ENCODE results near the gene MPV17L2. TPM values are rescaled to one million over a fixed set of nuclear protein-coding genes. Genes with fewer than 3 reads are reported as not detected.
A peak's percentile ranks its signal among the peaks of the same experiment; 100 is the strongest.

MPV17L2 gene
- total and polyA plus RNA-seq, 2 donors from 2014 or later, result 11.5 to 31.1 TPM

- Histone ChIP-seq H3K36me3 (ENCODE audit: control insufficient read depth in 2 of 3, insufficient read depth in 3 of 3, low read length in 3 of 3) (no peaks in the 10 kb centered on the region), H3K27ac (ENCODE audit: low read depth in 2 of 2, low read length in 2 of 2) (no peak overlapping the region), H3K27me3 (ENCODE audit: control insufficient read depth, insufficient read depth, low read length) (no peaks in the 10 kb centered on the region), H3K4me1 (ENCODE audit: control insufficient read depth in 2 of 3, insufficient read depth in 2 of 3, low read depth in 1 of 3, low read length in 3 of 3) (no peaks in the 10 kb centered on the region), H3K9me3 (ENCODE audit: control insufficient read depth in 2 of 3, insufficient read depth in 1 of 3, low read length in 3 of 3) (no peaks in the 10 kb centered on the region), H3K9ac (ENCODE audit: low read length in 3 of 3) (no peak overlapping the region), H3K4me3 (ENCODE audit: low read length in 3 of 3) (no peak overlapping the region)
- no peak for FAIRE-seq
- intact Hi-C loops (cut with DNase I), result no loop called here
- DNase-seq, result no peak
- TF ChIP-seq, protein P1, sequence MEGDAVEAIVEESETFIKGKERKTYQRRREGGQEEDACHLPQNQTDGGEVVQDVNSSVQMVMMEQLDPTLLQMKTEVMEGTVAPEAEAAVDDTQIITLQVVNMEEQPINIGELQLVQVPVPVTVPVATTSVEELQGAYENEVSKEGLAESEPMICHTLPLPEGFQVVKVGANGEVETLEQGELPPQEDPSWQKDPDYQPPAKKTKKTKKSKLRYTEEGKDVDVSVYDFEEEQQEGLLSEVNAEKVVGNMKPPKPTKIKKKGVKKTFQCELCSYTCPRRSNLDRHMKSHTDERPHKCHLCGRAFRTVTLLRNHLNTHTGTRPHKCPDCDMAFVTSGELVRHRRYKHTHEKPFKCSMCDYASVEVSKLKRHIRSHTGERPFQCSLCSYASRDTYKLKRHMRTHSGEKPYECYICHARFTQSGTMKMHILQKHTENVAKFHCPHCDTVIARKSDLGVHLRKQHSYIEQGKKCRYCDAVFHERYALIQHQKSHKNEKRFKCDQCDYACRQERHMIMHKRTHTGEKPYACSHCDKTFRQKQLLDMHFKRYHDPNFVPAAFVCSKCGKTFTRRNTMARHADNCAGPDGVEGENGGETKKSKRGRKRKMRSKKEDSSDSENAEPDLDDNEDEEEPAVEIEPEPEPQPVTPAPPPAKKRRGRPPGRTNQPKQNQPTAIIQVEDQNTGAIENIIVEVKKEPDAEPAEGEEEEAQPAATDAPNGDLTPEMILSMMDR (IDR thresholded peaks at IDR 0.05; ENCODE audit: borderline replicate concordance, extremely low read depth, insufficient read depth), result no peak
These were observed 7.5 kb upstream of the MPV17L2 start for GRCh38 chr19:18185538-18185937.

GRCh38 chr19:18190278-18190677 is 2.7 kb upstream of the MPV17L2 start:
- Histone ChIP-seq H3K9ac (ENCODE audit: low read length in 3 of 3) (no peak overlapping the region), H3K9me3 (ENCODE audit: control insufficient read depth in 2 of 3, insufficient read depth in 1 of 3, low read length in 3 of 3) (no peaks in the 10 kb centered on the region), H3K4me1 (ENCODE audit: control insufficient read depth in 2 of 3, insufficient read depth in 2 of 3, low read depth in 1 of 3, low read length in 3 of 3) (peaks cover 0 to 11% (median 9%) of the 10 kb centered on the region in 3 donors), H3K27ac (ENCODE audit: low read depth in 2 of 2, low read length in 2 of 2) (no peak overlapping the region), H3K27me3 (ENCODE audit: control insufficient read depth, insufficient read depth, low read length) (no peaks in the 10 kb centered on the region), H3K36me3 (ENCODE audit: control insufficient read depth in 2 of 3, insufficient read depth in 3 of 3, low read length in 3 of 3) (no peaks in the 10 kb centered on the region), H3K4me3 (ENCODE audit: low read length in 3 of 3) (no peak overlapping the region)
- FAIRE-seq (no peak), DNase-seq (no peak)
- TF ChIP-seq, protein P1 (IDR thresholded peaks at IDR 0.05; ENCODE audit: borderline replicate concordance, extremely low read depth, insufficient read depth), result no peak
- intact Hi-C loops (cut with DNase I), result loop anchor here (10.0 kb wide), 1 partner anchor 65 kb away; a partner anchor contains a TSS

DNA sequence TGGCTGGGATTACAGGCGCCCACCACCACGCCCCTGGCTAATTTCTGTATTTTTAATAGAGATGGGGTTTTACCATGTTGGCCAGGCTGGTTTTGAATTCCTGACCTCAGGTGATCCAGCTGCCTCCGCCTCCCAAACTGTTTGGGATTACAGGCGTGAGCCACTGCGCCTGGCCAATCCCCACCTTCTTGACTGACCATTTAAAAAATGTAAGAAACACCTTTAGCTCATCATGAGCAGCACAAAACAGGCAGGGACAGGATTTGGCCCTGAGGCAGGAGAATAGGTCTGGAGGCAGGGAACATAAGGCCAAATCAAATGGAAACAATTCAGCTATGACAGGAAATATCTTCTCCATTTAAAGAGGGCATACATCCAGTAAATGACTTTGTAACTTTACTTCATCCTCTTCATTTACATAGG is 1.4 kb upstream of the MPV17L2 start:
- FAIRE-seq, result peak; percentile 17
- H3K9ac ChIP-seq (ENCODE audit: low read length in 3 of 3), result peak overlapping the region; percentile 21 to 91 (median 50)
- peaks cover 0 to 3% (median 0%) of the 10 kb centered on the region in 3 donors for H3K36me3 ChIP-seq (ENCODE audit: control insufficient read depth in 2 of 3, insufficient read depth in 3 of 3, low read length in 3 of 3)

More for the DNA sequence above, 1.4 kb upstream of the MPV17L2 start:
- peak overlapping the region; percentile 78 to 79 (median 79) for H3K4me3 ChIP-seq (ENCODE audit: low read length in 3 of 3)
- no peaks in the 10 kb centered on the region for H3K9me3 ChIP-seq (ENCODE audit: control insufficient read depth in 2 of 3, insufficient read depth in 1 of 3, low read length in 3 of 3)
- intact Hi-C loops (cut with DNase I), result loop anchor here (10.0 kb wide), 1 partner anchor 63 kb away; a partner anchor contains a TSS
- H3K4me1 ChIP-seq (ENCODE audit: control insufficient read depth in 2 of 3, insufficient read depth in 2 of 3, low read depth in 1 of 3, low read length in 3 of 3), result peaks cover 0 to 11% (median 9%) of the 10 kb centered on the region in 3 donors
- H3K27ac ChIP-seq (ENCODE audit: low read depth in 2 of 2, low read length in 2 of 2), result peak overlapping the region; percentile 96 to 99
- no peaks in the 10 kb centered on the region for H3K27me3 ChIP-seq (ENCODE audit: control insufficient read depth, insufficient read depth, low read length)
- no peak for DNase-seq
- TF ChIP-seq, protein P1 (IDR thresholded peaks at IDR 0.05; ENCODE audit: borderline replicate concordance, extremely low read depth, insufficient read depth), result no peak
